SK-N-SH treated with all-trans-retinoic acid at 6 μM for 48 hours (cell line): Measurements from ENCODE around the gene UGT1A4.

Experiments used
- ATAC-seq: fragments of 200-7000 bp; cut with Tn5 transposase; 3 replicates; pipeline ENCODE4 v1.9.1; 2020; ENCODE audit warnings: mild to moderate bottlenecking, moderate library complexity
- ARNTL ChIP-seq: fragments of 450-650 bp; formaldehyde crosslinking; IDR thresholded peaks from 2 replicates; pipeline ENCODE4 v1.5.0; 2020; ENCODE audit warnings: low read depth, mild to moderate bottlenecking, moderate library complexity, borderline replicate concordance
- BACH2 ChIP-seq: fragments of 250-450 bp; sonication (Bioruptor Pico); IDR thresholded peaks from 2 replicates; pipeline ENCODE4 v1.9.0; 2021; ENCODE audit warnings: mild to moderate bottlenecking, borderline replicate concordance
- CSDC2 ChIP-seq: fragments of 250-450 bp; sonication (Bioruptor Pico); IDR thresholded peaks from 2 replicates; pipeline ENCODE4 v1.5.0; 2020; ENCODE audit warnings: mild to moderate bottlenecking, moderate library complexity
- ESRRG ChIP-seq: fragments of 250-450 bp; sonication (Bioruptor Pico); IDR thresholded peaks from 2 replicates; pipeline ENCODE4 v1.6.1; 2021; ENCODE audit warnings: mild to moderate bottlenecking
- ISL1 ChIP-seq: fragments of 250-450 bp; sonication (Bioruptor Pico); IDR thresholded peaks from 2 replicates; pipeline ENCODE4 v2.1.2; 2022; ENCODE audit warnings: mild to moderate bottlenecking, moderate library complexity
- OSR1 ChIP-seq: fragments of 250-450 bp; sonication (Bioruptor Pico); IDR thresholded peaks from 2 replicates; pipeline ENCODE4 v1.8.0; 2022; ENCODE audit warnings: moderate library complexity, mild to moderate bottlenecking, inconsistent platforms
- PATZ1 ChIP-seq: fragments of 250-450 bp; sonication (Bioruptor Pico); IDR thresholded peaks from 2 replicates; pipeline ENCODE4 v1.8.0; 2020; ENCODE audit warnings: mild to moderate bottlenecking, moderate library complexity, borderline replicate concordance
- POU6F1 ChIP-seq: fragments of 250-450 bp; sonication (Bioruptor Pico); IDR thresholded peaks from 2 replicates; pipeline ENCODE4 v1.8.0; 2021; ENCODE audit warnings: low read depth, mild to moderate bottlenecking, moderate library complexity, borderline replicate concordance
- RARB ChIP-seq: fragments of 250-450 bp; sonication (Bioruptor Pico); IDR thresholded peaks from 2 replicates; pipeline ENCODE4 v1.8.0; 2021; ENCODE audit warnings: mild to moderate bottlenecking, moderate library complexity
- SNAI2 ChIP-seq: fragments of 250-450 bp; sonication (Bioruptor Pico); IDR thresholded peaks from 2 replicates; pipeline ENCODE4 v1.5.0; 2020; ENCODE audit warnings: mild to moderate bottlenecking, moderate library complexity
- TCF4 ChIP-seq: fragments of 250-450 bp; sonication (Bioruptor Pico); IDR thresholded peaks from 2 replicates; pipeline ENCODE4 v1.8.0; 2021; ENCODE audit warnings: mild to moderate bottlenecking, moderate library complexity, borderline replicate concordance
- TOX ChIP-seq: fragments of 250-450 bp; sonication (Bioruptor Pico); IDR thresholded peaks from 2 replicates; pipeline ENCODE4 v1.8.0; 2021; ENCODE audit warnings: mild to moderate bottlenecking, moderate library complexity, borderline replicate concordance
- TSHZ2 ChIP-seq: fragments of 250-450 bp; sonication (Bioruptor Pico); IDR thresholded peaks from 2 replicates; pipeline ENCODE4 v1.5.0; 2020; ENCODE audit warnings: mild to moderate bottlenecking, moderate library complexity
- ZC3H10 ChIP-seq: fragments of 250-450 bp; sonication (Bioruptor Pico); IDR thresholded peaks from 2 replicates; pipeline ENCODE4 v1.5.1; 2021; ENCODE audit warnings: mild to moderate bottlenecking, moderate library complexity
- ZFP3 ChIP-seq: fragments of 250-450 bp; sonication (Bioruptor Pico); IDR thresholded peaks from 2 replicates; pipeline ENCODE4 v1.5.0; 2020; ENCODE audit warnings: mild to moderate bottlenecking, moderate library complexity
- ZFP30 ChIP-seq: fragments of 450-650 bp; formaldehyde crosslinking; IDR thresholded peaks from 2 replicates; pipeline ENCODE4 v1.5.0; 2022; ENCODE audit warnings: mild to moderate bottlenecking, moderate library complexity
- ZNF70 ChIP-seq: fragments of 450-650 bp; formaldehyde crosslinking; IDR thresholded peaks from 2 replicates; pipeline ENCODE4 v1.5.0; 2020; ENCODE audit warnings: mild to moderate bottlenecking, moderate library complexity
- ZNF8 ChIP-seq: fragments of 450-650 bp; formaldehyde crosslinking; IDR thresholded peaks from 2 replicates; pipeline ENCODE4 v1.5.0; 2020; ENCODE audit warnings: mild to moderate bottlenecking, moderate library complexity
- TF ChIP-seq, protein P1 (sequence below): fragments of 250-450 bp; sonication (Bioruptor Pico); IDR thresholded peaks from 2 replicates; pipeline ENCODE4 v1.5.1; 2021; ENCODE audit warnings: mild to moderate bottlenecking, moderate library complexity
- TF ChIP-seq, protein P2 (sequence below): fragments of 250-450 bp; sonication (Bioruptor Pico); IDR thresholded peaks from 2 replicates; pipeline ENCODE4 v1.5.1; 2020; ENCODE audit warnings: low read depth, mild to moderate bottlenecking, moderate library complexity

UGT1A4 gene

GRCh38 chr2:233693963-233694362, 24.6 kb upstream of the UGT1A4 start (continued):
- no peak for TF ChIP-seq PATZ1
- TF ChIP-seq ZFP3 (CRISPR knock-in tag): no peak

DNA sequence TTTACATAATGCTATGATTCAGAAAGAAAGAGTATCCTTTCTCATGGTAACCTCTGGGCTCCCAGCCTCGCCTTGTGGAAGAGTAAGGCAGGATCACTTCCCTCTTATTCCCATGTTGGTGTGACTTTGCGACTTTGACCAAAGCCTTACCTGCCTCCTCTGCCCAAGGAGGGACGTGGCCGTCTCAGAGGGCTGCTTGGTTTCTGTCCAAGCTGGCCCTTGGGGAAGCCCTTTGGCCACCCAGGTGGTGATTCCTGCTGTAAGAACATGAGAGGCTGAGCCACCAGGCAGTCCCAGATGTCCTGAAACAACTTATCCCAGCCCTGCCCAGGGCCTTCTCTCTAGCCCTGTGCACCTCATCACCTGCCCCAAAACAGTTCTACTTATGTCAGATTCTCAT, 19.8 kb upstream of the UGT1A4 start:
- TF ChIP-seq TCF4 (CRISPR knock-in tag): no peak
- TF ChIP-seq, protein P1, sequence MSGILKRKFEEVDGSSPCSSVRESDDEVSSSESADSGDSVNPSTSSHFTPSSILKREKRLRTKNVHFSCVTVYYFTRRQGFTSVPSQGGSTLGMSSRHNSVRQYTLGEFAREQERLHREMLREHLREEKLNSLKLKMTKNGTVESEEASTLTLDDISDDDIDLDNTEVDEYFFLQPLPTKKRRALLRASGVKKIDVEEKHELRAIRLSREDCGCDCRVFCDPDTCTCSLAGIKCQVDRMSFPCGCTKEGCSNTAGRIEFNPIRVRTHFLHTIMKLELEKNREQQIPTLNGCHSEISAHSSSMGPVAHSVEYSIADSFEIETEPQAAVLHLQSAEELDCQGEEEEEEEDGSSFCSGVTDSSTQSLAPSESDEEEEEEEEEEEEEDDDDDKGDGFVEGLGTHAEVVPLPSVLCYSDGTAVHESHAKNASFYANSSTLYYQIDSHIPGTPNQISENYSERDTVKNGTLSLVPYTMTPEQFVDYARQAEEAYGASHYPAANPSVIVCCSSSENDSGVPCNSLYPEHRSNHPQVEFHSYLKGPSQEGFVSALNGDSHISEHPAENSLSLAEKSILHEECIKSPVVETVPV: no peak
- TF ChIP-seq TOX (CRISPR knock-in tag): no peak
- TF ChIP-seq TSHZ2: no peak
- no peak for TF ChIP-seq ZFP30 (CRISPR knock-in tag)
- TF ChIP-seq SNAI2: no peak
- TF ChIP-seq RARB (CRISPR knock-in tag): no peak
- no peak for TF ChIP-seq POU6F1 (CRISPR knock-in tag)
- no peak for TF ChIP-seq BACH2
- no peak for TF ChIP-seq ZNF70
- ATAC-seq: no peak

DNA sequence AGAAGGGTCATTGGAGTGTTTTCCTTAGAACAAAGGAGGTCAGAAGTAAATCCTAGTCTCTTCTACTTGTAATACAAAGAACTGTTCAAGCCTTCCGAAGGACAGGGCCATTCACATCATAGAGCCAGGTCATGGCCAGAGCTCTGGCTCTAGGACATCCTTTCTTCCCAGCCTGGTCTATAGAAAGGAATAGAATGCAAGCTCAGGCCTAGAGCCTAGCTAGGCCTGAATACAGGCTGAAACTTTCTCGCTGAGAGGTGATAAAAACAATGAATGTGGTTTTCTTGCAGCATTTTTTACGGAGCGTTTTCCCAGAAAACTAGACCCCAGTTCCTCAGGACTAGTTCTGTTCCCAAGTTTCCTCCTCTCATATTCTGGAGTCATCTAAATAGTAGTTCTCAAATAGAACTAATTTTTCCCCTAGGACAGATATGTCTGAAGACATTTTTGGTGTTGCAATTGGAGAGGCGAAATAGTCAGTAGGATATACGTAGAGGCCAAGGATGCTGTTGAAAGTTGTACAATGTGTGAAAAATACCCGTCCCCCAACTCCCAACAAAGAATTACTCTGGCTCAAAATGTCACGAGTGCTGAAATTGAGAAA, 19.0 kb upstream of the UGT1A4 start:
- no peak for ATAC-seq
- TF ChIP-seq ZFP3 (CRISPR knock-in tag) (no peak), SNAI2 (0 out of 2 replicates have a peak, but pooled peaks have one; percentile 11)

GRCh38 chr2:233700028-233700635, 18.4 kb upstream of the UGT1A4 start:
- ATAC-seq: no peak
- TF ChIP-seq ARNTL (CRISPR knock-in tag) (no peak), TCF4 (CRISPR knock-in tag) (peak; percentile 71), SNAI2 (no peak), ESRRG (CRISPR knock-in tag) (no peak), RARB (CRISPR knock-in tag) (no peak), POU6F1 (CRISPR knock-in tag) (no peak; the same call in 1 of the 2 replicates), TOX (CRISPR knock-in tag) (no peak), ZFP3 (CRISPR knock-in tag) (0 out of 2 replicates have a peak, but pooled peaks have one; percentile 63), TSHZ2 (0 out of 2 replicates have a peak, but pooled peaks have one; percentile 68), OSR1 (CRISPR knock-in tag) (no peak), ZNF8 (CRISPR knock-in tag) (no peak), ZC3H10 (CRISPR knock-in tag) (no peak), ZFP30 (CRISPR knock-in tag) (no peak), CSDC2 (CRISPR knock-in tag) (peak; percentile 81; the same call in 1 of the 2 replicates), ISL1 (CRISPR knock-in tag) (peak; percentile 96)
- TF ChIP-seq, protein P2, sequence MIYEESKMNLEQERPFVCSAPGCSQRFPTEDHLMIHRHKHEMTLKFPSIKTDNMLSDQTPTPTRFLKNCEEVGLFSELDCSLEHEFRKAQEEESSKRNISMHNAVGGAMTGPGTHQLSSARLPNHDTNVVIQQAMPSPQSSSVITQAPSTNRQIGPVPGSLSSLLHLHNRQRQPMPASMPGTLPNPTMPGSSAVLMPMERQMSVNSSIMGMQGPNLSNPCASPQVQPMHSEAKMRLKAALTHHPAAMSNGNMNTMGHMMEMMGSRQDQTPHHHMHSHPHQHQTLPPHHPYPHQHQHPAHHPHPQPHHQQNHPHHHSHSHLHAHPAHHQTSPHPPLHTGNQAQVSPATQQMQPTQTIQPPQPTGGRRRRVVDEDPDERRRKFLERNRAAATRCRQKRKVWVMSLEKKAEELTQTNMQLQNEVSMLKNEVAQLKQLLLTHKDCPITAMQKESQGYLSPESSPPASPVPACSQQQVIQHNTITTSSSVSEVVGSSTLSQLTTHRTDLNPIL (CRISPR knock-in tag): peak; percentile 59; the same call in 1 of the 2 replicates
